Activated naive CD8-positive, alpha-beta T cell (primary cell): Measurements from ENCODE around the gene SESN1.

Experiments
- H3K27ac Mint-ChIP-seq: one replicate; pipeline ENCODE4 v1.8.0; 2021; ENCODE audit warnings: mixed read lengths
- H3K27me3 Mint-ChIP-seq: one replicate; pipeline ENCODE4 v1.8.0; 2021; ENCODE audit warnings: mixed read lengths
- H3K36me3 Mint-ChIP-seq: one replicate; pipeline ENCODE4 v1.8.0; 2021; ENCODE audit warnings: mixed read lengths
- H3K4me1 Mint-ChIP-seq: one replicate; pipeline ENCODE4 v1.8.0; 2021; ENCODE audit warnings: low read depth, mixed read lengths
- H3K4me3 Mint-ChIP-seq: one replicate; pipeline ENCODE4 v1.8.0; 2021; ENCODE audit warnings: mild to moderate bottlenecking, mixed read lengths
- H3K9me3 Mint-ChIP-seq: one replicate; pipeline ENCODE4 v1.8.0; 2021; ENCODE audit warnings: low read depth, mixed read lengths

The SESN1 gene

GRCh38 chr6:108947114-108947854, 147.4 kb downstream of the SESN1 start:
- peaks cover 34% of the 10 kb centered on the region for H3K4me1 Mint-ChIP-seq
- H3K9me3 Mint-ChIP-seq: no peaks in the 10 kb centered on the region
- no peak overlapping the region for H3K4me3 Mint-ChIP-seq
- H3K27me3 Mint-ChIP-seq: no peaks in the 10 kb centered on the region
- H3K36me3 Mint-ChIP-seq: no peaks in the 10 kb centered on the region
- H3K27ac Mint-ChIP-seq: no peak overlapping the region

DNA sequence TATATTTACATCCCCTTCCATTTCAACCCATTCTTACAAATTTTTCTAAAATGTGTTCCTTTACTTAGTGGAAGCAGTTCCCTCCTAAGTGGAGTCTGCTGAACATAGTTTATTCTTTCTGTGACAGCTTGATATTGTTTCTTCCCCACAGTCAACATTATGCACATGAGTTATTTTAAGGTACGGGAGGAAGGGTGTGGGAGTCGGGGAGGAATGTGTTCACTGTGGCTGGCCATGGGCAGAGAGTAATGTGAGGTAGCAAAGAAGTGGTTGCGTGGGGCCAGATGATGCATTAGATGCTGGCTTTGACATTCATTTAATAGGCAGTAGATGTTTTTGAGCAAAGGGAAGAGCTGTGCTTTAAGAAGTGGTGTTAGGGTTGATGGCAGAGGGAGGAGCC, 148.0 kb downstream of the SESN1 start:
- Mint-ChIP-seq H3K36me3 (no peaks in the 10 kb centered on the region), H3K27ac (no peak overlapping the region), H3K27me3 (no peaks in the 10 kb centered on the region)

DNA sequence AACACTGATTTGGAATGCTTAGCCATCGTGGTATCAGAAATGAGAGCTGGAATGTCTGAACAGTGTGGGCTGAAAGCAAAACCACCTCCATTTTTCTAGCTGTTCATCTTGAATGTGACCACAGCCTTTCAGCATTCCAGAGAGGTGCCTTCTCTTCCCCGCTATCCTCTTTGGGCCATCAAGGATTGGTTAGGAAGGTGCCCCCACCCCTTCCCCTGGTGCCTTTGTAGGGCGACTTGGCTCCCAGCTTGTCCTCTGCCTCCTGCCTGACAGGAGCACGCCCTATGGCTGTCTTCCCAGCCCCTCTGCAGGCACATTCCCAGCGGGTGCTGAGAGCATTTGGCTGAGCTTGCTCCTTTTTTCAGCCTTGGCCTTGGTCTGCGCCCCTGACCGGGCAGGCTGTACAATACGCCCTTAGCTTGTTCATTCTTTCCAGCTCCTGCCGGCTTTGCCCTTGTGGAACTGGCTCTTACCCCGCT, 148.9 kb downstream of the SESN1 start:
- Mint-ChIP-seq H3K4me3 (no peak overlapping the region), H3K27me3 (no peaks in the 10 kb centered on the region), H3K36me3 (no peaks in the 10 kb centered on the region), H3K4me1 (peaks cover 47% of the 10 kb centered on the region), H3K27ac (no peak overlapping the region), H3K9me3 (no peaks in the 10 kb centered on the region)

More for the DNA sequence above, 148.0 kb downstream of the SESN1 start:
- Mint-ChIP-seq H3K9me3 (no peaks in the 10 kb centered on the region), H3K4me3 (no peak overlapping the region), H3K4me1 (peaks cover 39% of the 10 kb centered on the region)

GRCh38 chr6:108944707-108945680, 149.7 kb downstream of the SESN1 start:
- H3K27me3 Mint-ChIP-seq: no peaks in the 10 kb centered on the region
- H3K4me3 Mint-ChIP-seq: no peak overlapping the region
- no peaks in the 10 kb centered on the region for H3K36me3 Mint-ChIP-seq
- no peaks in the 10 kb centered on the region for H3K9me3 Mint-ChIP-seq
- peaks cover 50% of the 10 kb centered on the region for H3K4me1 Mint-ChIP-seq
- H3K27ac Mint-ChIP-seq: no peak overlapping the region

GRCh38 chr6:108944071-108944470, 150.6 kb downstream of the SESN1 start:
- Mint-ChIP-seq H3K27ac (no peak overlapping the region), H3K9me3 (peaks cover 3% of the 10 kb centered on the region), H3K27me3 (no peaks in the 10 kb centered on the region), H3K4me3 (no peak overlapping the region), H3K36me3 (peaks cover 2% of the 10 kb centered on the region), H3K4me1 (peaks cover 53% of the 10 kb centered on the region)

DNA sequence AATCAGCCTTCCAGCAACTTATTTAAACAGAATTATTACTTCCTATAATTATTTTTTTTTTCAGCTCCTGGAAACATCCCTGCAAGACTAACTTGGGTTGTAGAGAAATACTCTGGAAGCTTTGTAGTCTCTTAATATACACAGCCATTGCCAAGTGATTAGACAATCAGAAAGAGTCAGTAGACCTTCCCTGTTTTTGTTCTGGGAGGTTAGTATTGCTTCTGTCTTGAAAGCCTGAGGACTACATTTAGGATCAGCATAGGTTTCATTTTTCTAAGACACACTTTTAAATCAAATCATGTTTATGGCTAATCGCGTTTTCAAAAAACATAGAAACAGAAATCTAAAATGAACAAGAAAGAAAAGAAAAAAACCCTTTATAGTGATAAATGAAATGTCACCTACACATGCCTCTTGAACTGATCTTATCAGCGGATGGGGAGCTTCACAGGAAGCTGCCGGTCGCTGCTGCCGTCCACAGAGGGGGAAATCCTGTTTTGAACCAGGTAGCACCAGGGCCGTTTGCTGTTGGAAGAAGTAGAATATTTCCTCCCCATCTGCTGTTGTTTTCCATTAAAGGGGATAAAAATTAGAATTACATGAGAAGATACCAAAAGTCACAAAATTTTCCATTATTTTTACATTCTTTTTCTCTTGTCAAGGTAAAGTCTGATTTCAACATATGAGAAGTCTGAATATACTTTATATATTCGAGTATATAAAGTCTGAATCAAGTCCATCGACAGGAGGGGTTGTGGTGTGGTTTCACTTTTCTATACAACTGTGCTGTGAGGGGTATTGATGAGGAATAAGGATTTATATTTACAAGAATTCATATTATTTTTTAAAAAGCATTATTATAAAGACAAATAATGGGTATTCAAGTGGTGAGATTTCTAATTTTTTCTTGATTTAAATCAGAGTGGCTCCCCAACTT, 151.8 kb downstream of the SESN1 start:
- peak overlapping the region; percentile 81 for H3K4me3 Mint-ChIP-seq

DNA sequence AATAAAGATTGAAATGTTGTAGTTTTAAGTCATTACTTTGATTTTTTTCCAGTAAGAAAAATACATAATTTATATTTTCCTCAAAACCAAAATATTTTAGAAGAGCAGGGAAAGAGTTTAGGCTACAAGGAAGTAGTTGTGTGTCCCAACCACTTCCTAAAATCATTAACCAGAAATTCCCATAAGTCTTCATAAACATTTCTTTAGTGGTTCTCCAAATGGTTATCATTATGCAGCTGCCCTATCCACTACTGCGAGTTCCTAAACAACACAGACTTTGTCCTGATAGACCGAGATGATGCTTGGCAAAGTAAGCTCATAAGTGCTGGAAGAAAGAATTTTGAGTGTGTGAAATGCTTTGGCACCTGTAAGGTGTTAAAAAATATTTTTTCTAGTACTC, 152.8 kb downstream of the SESN1 start:
- H3K4me3 Mint-ChIP-seq: no peak overlapping the region
- H3K36me3 Mint-ChIP-seq: peaks cover 3% of the 10 kb centered on the region
- H3K27me3 Mint-ChIP-seq: no peaks in the 10 kb centered on the region
- H3K27ac Mint-ChIP-seq: peak overlapping the region; percentile 93
- peaks cover 3% of the 10 kb centered on the region for H3K9me3 Mint-ChIP-seq
- peaks cover 51% of the 10 kb centered on the region for H3K4me1 Mint-ChIP-seq

More for the DNA sequence above, 151.8 kb downstream of the SESN1 start:
- Mint-ChIP-seq H3K36me3 (peaks cover 2% of the 10 kb centered on the region), H3K27ac (peak overlapping the region; percentile 93), H3K9me3 (peaks cover 3% of the 10 kb centered on the region), H3K27me3 (no peaks in the 10 kb centered on the region), H3K4me1 (peaks cover 53% of the 10 kb centered on the region)

DNA sequence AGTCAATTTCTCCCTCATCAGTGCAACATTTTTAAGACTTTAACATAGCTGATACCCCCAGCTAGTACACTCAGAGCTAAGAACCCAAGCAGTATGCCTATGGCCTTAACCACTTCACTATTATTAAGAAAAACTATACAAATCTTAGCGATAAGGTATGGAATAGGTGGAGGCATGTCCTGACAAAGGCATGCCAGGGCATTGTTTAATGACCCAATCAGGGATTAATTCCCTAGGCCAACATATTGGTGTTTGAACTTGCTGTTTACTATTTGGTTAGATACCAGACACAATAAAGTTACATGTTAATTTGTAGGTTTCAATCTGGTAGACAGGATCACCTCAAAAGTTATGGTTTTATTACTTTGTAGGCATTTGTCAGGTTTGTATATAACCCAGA, 153.4 kb downstream of the SESN1 start:
- H3K4me3 Mint-ChIP-seq: no peak overlapping the region
- H3K27ac Mint-ChIP-seq: peak overlapping the region; percentile 43
- peaks cover 3% of the 10 kb centered on the region for H3K9me3 Mint-ChIP-seq
- H3K4me1 Mint-ChIP-seq: peaks cover 47% of the 10 kb centered on the region
- H3K36me3 Mint-ChIP-seq: peaks cover 5% of the 10 kb centered on the region
- no peaks in the 10 kb centered on the region for H3K27me3 Mint-ChIP-seq

GRCh38 chr6:108940741-108941140, 153.9 kb downstream of the SESN1 start:
- no peaks in the 10 kb centered on the region for H3K27me3 Mint-ChIP-seq
- no peak overlapping the region for H3K27ac Mint-ChIP-seq
- no peak overlapping the region for H3K4me3 Mint-ChIP-seq
- peaks cover 3% of the 10 kb centered on the region for H3K9me3 Mint-ChIP-seq
- H3K36me3 Mint-ChIP-seq: peaks cover 5% of the 10 kb centered on the region
- peaks cover 47% of the 10 kb centered on the region for H3K4me1 Mint-ChIP-seq

DNA sequence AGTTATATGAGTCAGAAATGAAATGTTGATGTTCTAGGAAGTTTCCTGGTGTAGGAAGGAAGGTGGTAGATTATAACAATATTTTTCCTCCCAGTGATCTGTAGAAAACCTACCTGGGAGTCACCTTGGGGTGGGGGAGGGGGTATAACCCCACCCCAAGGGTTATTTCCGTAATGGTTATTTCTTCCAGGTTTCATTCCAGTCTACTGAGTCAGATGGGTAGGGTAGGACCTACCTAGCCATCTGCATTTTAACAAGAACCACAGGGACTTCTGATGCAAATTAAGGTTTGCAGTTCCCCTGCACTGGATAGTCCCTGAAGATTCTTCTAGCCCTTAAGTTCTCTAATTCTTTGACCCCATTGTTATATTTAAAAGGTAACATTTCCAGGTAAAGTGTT, 157.5 kb downstream of the SESN1 start:
- peaks cover 3% of the 10 kb centered on the region for H3K9me3 Mint-ChIP-seq
- H3K4me3 Mint-ChIP-seq: no peak overlapping the region
- peaks cover 5% of the 10 kb centered on the region for H3K36me3 Mint-ChIP-seq
- H3K27me3 Mint-ChIP-seq: no peaks in the 10 kb centered on the region
- no peak overlapping the region for H3K27ac Mint-ChIP-seq
- peaks cover 19% of the 10 kb centered on the region for H3K4me1 Mint-ChIP-seq
